ENCODE data around the gene RBL1. TPM values are rescaled to one million over a fixed set of nuclear protein-coding genes. Genes with fewer than 3 reads are reported as not detected.

RBL1 gene
- total and polyA plus RNA-seq, 2 of the 4 experiments (the other 2 are of a cell fraction): 3.3 to 7.5 TPM

- peaks cover 6% of the 10 kb centered on the region; the same call in 1 of the 2 replicates for H3K9me1 ChIP-seq (ENCODE audit: insufficient read depth, low read length)
- no peak overlapping the region for H3K27ac ChIP-seq (ENCODE audit: insufficient read depth, low read length)
- DNase-seq (no peak), ATAC-seq (ENCODE audit: low read depth) (no peak)
- no peak overlapping the region for H2AK9ac ChIP-seq (replicated peaks; ENCODE audit: low read depth, low read length, poor library complexity)
- WGBS, 2 experiments (ENCODE audit: extremely low coverage in 2 of 2, insufficient read length in 1 of 2): no CpG with 5 or more reads among the region's 2 CpGs
- no peak overlapping the region for H3K9ac ChIP-seq (ENCODE audit: low read depth, low read length)
- no peak overlapping the region for H2BK120ac ChIP-seq (ENCODE audit: low read depth, low read length)
- in situ Hi-C loops (cut with MboI; ENCODE audit: low sequenced_read_pairs): no loop called here
- no peak overlapping the region for H2BK20ac ChIP-seq (ENCODE audit: low read depth, low read length)
- no peak overlapping the region for H3K4ac ChIP-seq (ENCODE audit: low read depth, low read length)
- H3K4me2 ChIP-seq (ENCODE audit: low read depth, low read length): no peak overlapping the region
- intact Hi-C loops (cut with micrococcal nuclease): no loop called here
- no peak overlapping the region for H2AK5ac ChIP-seq (ENCODE audit: low read depth, low read length)
- no peak overlapping the region for H4K8ac ChIP-seq (ENCODE audit: low read depth in 2 of 2, low read length in 2 of 2)
- no peaks in the 10 kb centered on the region for H3K9me3 ChIP-seq (ENCODE audit: control insufficient read depth, insufficient read depth, low read length)
- no peaks in the 10 kb centered on the region for H3K79me1 ChIP-seq (ENCODE audit: low read depth in 1 of 2, low read length in 2 of 2)
- peaks cover 2% of the 10 kb centered on the region; the same call in 1 of the 2 replicates for H3K4me1 ChIP-seq (ENCODE audit: control insufficient read depth, insufficient read depth, low read length)
- H2BK15ac ChIP-seq (ENCODE audit: low read depth, low read length): no peak overlapping the region
- ChIA-PET CTCF (no interaction called here), POLR2A (ENCODE audit: unreplicated experiment) (no interaction called here)
- H3K56ac ChIP-seq (ENCODE audit: extremely low read depth, insufficient read depth, low read length): no peak overlapping the region
- H4K20me1 ChIP-seq (ENCODE audit: insufficient read depth, low read length): no peaks in the 10 kb centered on the region
- H4K91ac ChIP-seq (ENCODE audit: insufficient read depth, low read depth, low read length): no peak overlapping the region
- no peaks in the 10 kb centered on the region for H3K36me3 ChIP-seq (ENCODE audit: control insufficient read depth, insufficient read depth, low read length)
- no peak overlapping the region for H2BK5ac ChIP-seq (ENCODE audit: low read depth, low read length, poor library complexity, severe bottlenecking)
- dilution Hi-C loops (cut with HindIII; ENCODE audit: low sequenced_read_pairs, unreplicated experiment): no loop called here
- no peak overlapping the region for H2AFZ ChIP-seq (replicated peaks; ENCODE audit: low read length, poor library complexity)
- no peak overlapping the region for H3K14ac ChIP-seq (replicated peaks; ENCODE audit: low read depth, low read length)
- no peak overlapping the region for H3K4me3 ChIP-seq (ENCODE audit: insufficient read depth, low read depth, low read length)
- TF ChIP-seq FOS (IDR thresholded peaks at IDR 0.05; ENCODE audit: low read depth, low read length) (no peak), BHLHE40 (IDR thresholded peaks at IDR 0.05; ENCODE audit: low read depth, low read length) (no peak), RCOR1 (IDR thresholded peaks at IDR 0.05; ENCODE audit: insufficient replicate concordance, low read length) (no peak), SMC3 (IDR thresholded peaks at IDR 0.05; ENCODE audit: low read depth, low read length) (no peak), NFE2L2 (IDR thresholded peaks at IDR 0.05; ENCODE audit: low read depth, low read length) (no peak), MAZ (IDR thresholded peaks at IDR 0.05; ENCODE audit: borderline replicate concordance, low read depth, low read length) (no peak), ELK1 (IDR thresholded peaks at IDR 0.05; ENCODE audit: borderline replicate concordance, low read depth, low read length) (no peak), CTCF (conservative IDR thresholded peaks at IDR 0.05; ENCODE audit: low read depth, low read length) (no peak), MAFK (IDR thresholded peaks at IDR 0.05; ENCODE audit: low read depth, low read length) (no peak), CEBPB (IDR thresholded peaks at IDR 0.05; ENCODE audit: low read depth, low read length) (no peak), MXI1 (IDR thresholded peaks at IDR 0.05; ENCODE audit: borderline replicate concordance, low read depth, low read length) (no peak), RAD21 (IDR thresholded peaks at IDR 0.05; ENCODE audit: low read length) (no peak)
- H3K23ac ChIP-seq (ENCODE audit: low read depth, low read length): no peak overlapping the region
- no peak overlapping the region for H3K18ac ChIP-seq (ENCODE audit: low read depth, low read length)
- no peaks in the 10 kb centered on the region for H3K27me3 ChIP-seq (ENCODE audit: control insufficient read depth, insufficient read depth, low read length)
- no TSS peak for BruUV-seq (replicated peaks)
- H4K5ac ChIP-seq (ENCODE audit: low read depth, low read length): no peak overlapping the region
Measured at GRCh38 chr20:36956674-36957073, 139.1 kb downstream of the RBL1 start.

All from IMR-90 (cell line).